ENCODE results near the gene G3BP2. TPM values are rescaled to one million over a fixed set of nuclear protein-coding genes. Genes with fewer than 3 reads are reported as not detected.

The G3BP2 gene
- total and polyA plus RNA-seq, 2 of the 13 experiments (the other 11 are each of a cell fraction or from before 2014, with no cell fraction given), result 51.7 to 179 TPM

GRCh38 chr4:75629239-75629638, 44.0 kb downstream of the G3BP2 start:
- intact Hi-C loops (cut with micrococcal nuclease; ENCODE audit: unreplicated experiment), result no loop called here
- ChIA-PET POLR2A (no interaction called here), CTCF (ENCODE audit: low intra/inter-chr PET ratio, low total read pairs) (no interaction called here)
- Histone ChIP-seq H2AFZ (ENCODE audit: low read length) (no peak overlapping the region), H3K36me3 (replicated peaks in 1 of 2; ENCODE audit: control insufficient read depth in 1 of 2, insufficient read depth in 2 of 2, low read length in 2 of 2) (no peaks in the 10 kb centered on the region), H3K4me2 (ENCODE audit: low read depth, low read length) (no peak overlapping the region), H3K27me3 (ENCODE audit: control insufficient read depth in 1 of 2, insufficient read depth in 2 of 2, low read length in 2 of 2) (no peaks in the 10 kb centered on the region; a peak in 1 of 5 replicates), H3K9ac (ENCODE audit: insufficient read depth, low read depth, low read length) (no peak overlapping the region), H3K79me2 (ENCODE audit: insufficient read depth, low read length) (no peaks in the 10 kb centered on the region), H3K4me1 (ENCODE audit: insufficient read depth, low read length) (no peaks in the 10 kb centered on the region), H4K20me1 (ENCODE audit: insufficient read depth, low read length) (no peaks in the 10 kb centered on the region), H3K27ac (ENCODE audit: extremely low read length, insufficient read depth, low read length) (no peak overlapping the region), H3K4me3 (replicated peaks in 1 of 3; ENCODE audit: insufficient read depth in 1 of 3, low read depth in 2 of 3, low read length in 3 of 3) (no peak overlapping the region), H3K9me3 (ENCODE audit: low read length) (no peaks in the 10 kb centered on the region)
- ATAC-seq (no peak), FAIRE-seq (no peak), DNase-seq (ENCODE audit: low spot score) (no peak)
- BruUV-seq (replicated peaks), result no TSS peak
- in situ Hi-C loops (cut with HindIII; ENCODE audit: extremely low pct_ligation_motif_present, low pct_unique_long_range_greater_than_20kb), result no loop called here
- WGBS (ENCODE audit: low lambda C conversion rate), result 14% methylated on average over 2 of the region's 2 CpGs
- TF ChIP-seq CEBPB (IDR thresholded peaks at IDR 0.05; ENCODE audit: borderline replicate concordance, low read depth, low read length) (no peak), THAP7 (CRISPR knock-in tag; IDR thresholded peaks at IDR 0.05) (no peak), ZNF678 (CRISPR knock-in tag; IDR thresholded peaks at IDR 0.05) (no peak), ZNF12 (CRISPR knock-in tag; IDR thresholded peaks at IDR 0.05) (no peak), IRX3 (CRISPR knock-in tag; IDR thresholded peaks at IDR 0.05; ENCODE audit: borderline replicate concordance, low read depth) (no peak), ZZZ3 (CRISPR knock-in tag; IDR thresholded peaks at IDR 0.05; ENCODE audit: borderline replicate concordance) (no peak), ATF6 (CRISPR knock-in tag; conservative IDR thresholded peaks at IDR 0.05) (no peak), EHMT2 (IDR thresholded peaks at IDR 0.05; ENCODE audit: borderline replicate concordance, low read depth, low read length) (no peak), PREB (CRISPR knock-in tag; IDR thresholded peaks at IDR 0.05) (no peak), ZC3H13 (CRISPR knock-in tag; IDR thresholded peaks at IDR 0.05) (no peak), ZNF569 (CRISPR knock-in tag; IDR thresholded peaks at IDR 0.05; ENCODE audit: borderline replicate concordance) (no peak), ZNF510 (CRISPR knock-in tag; IDR thresholded peaks at IDR 0.05; ENCODE audit: low read depth) (no peak), ZFP36L2 (CRISPR knock-in tag; IDR thresholded peaks at IDR 0.05) (no peak)

Data from HepG2 (cell line).